ENCODE data around the gene ABCG4.
"Not testable (repeated sequence)": the region's sequence is repeated elsewhere in the genome, so short reads cannot be mapped to it uniquely, and the experiment has no call there.

Gene ABCG4

DNA sequence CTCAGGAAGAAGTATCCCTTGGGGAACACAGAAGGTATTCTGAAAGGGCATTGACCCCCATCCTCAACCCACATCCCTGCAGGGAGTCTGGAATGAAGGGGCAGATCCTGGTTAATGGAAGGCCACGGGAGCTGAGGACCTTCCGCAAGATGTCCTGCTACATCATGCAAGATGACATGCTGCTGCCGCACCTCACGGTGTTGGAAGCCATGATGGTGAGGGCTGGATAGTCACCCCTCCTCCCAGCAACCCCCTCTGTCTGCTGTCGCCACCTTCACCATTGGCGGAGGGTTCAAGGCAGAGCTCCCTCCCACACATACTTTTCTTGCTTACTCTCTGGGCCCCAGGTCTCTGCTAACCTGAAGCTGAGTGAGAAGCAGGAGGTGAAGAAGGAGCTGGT lies 5.3 kb downstream of the ABCG4 start:
- DNase-seq (ENCODE audit: low read depth) = no peak

DNA sequence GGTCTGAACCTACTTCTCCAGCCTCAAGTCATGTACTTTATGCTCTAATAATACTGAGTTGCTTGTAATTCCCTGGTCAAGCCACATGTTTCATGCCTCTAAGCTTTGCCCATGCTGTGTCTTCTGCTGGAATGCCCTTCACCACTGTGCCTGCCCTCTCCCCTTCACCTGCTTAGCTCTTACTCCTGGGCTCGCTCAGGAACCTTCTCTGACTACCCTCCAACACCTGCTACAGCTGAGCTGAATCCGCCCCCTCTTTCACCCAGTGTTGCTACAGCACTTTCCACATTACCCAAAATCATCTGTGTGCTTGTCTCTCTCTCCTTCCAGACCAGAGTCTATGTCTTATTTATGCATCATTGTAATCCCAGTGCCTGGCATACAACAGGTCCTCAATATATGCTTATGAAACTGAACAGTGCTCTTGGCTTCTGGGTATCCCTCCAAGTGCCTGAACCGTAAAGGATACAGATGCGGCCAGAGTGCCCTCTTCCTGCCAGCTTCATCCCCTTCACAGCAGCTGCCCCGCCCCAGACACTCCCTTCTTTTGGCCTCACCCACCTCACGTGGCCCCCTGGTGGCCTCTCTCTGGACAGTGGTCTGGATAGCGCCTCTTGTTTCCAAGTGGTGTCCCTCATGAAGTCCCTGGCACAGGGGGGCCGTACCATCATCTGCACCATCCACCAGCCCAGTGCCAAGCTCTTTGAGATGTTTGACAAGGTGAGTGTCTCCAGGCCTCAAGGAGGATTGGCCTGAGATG lies 7.1 kb downstream of the ABCG4 start:
- no peak for DNase-seq (ENCODE audit: low read depth)

DNA sequence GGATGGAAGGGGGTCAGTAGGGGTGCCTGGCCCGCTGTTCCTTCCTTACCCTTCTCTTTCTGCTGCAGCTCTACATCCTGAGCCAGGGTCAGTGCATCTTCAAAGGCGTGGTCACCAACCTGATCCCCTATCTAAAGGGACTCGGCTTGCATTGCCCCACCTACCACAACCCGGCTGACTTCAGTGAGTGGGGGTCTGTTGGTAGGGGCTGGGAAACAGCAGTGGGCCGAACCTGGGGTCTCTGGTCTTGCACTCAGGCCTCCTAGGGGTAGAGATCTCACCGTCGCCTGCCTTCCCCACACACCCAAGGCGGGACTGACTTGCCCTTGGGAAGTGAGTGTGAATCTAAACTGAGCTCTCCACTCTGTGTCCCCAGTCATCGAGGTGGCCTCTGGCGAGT lies 7.6 kb downstream of the ABCG4 start:
- DNase-seq (ENCODE audit: low read depth) = no peak

DNA sequence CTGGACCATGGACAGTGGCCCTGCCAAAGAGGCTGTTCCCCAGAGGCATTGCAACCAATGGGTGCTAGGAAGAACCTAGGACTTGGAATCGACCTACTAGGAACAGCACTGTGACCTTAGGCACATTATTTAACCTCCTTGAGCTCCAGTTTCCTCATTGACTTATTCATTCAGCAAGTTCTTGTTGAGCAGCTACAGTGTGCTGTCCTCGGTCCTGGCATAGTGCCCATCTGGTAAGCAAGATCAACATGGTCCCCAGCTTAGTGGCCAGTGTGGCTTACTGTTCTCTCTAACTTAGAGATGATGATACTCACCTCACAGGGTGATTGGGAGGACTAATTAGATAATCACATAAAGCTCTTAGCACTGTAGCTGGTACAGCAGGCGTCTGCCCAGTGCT lies 8.2 kb downstream of the ABCG4 start:
- no peak for DNase-seq (ENCODE audit: low read depth)

DNA sequence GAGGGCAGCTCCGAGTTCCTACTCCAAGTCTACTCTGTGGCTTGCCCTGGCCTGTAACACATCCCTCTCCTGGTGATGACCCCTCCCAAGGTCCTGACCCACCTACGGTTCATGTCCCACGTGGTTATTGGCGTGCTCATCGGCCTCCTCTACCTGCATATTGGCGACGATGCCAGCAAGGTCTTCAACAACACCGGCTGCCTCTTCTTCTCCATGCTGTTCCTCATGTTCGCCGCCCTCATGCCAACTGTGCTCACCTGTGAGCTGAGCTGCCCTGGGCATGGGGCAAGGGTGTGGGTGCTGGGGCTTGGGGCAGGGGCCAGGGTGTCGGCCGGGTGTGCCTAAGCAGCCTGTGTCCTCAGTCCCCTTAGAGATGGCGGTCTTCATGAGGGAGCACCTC lies 9.6 kb downstream of the ABCG4 start:
- DNase-seq (ENCODE audit: low read depth) = no peak

DNA sequence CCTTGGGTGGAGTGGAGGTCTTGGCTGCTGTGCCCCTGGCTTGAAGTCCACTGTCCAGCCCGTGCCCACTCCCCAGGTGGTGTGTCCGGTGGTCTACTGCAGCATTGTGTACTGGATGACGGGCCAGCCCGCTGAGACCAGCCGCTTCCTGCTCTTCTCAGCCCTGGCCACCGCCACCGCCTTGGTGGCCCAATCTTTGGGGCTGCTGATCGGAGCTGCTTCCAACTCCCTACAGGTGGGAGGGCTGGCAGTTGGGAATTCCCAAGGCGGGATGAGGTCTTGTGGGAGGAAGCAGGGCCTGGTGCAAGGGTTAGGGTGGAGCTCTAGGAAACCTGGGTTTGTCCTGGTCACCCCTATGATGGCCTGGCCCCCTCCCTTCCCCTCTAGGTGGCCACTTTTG lies 11.3 kb downstream of the ABCG4 start:
- no peak for DNase-seq (ENCODE audit: low read depth)

DNA sequence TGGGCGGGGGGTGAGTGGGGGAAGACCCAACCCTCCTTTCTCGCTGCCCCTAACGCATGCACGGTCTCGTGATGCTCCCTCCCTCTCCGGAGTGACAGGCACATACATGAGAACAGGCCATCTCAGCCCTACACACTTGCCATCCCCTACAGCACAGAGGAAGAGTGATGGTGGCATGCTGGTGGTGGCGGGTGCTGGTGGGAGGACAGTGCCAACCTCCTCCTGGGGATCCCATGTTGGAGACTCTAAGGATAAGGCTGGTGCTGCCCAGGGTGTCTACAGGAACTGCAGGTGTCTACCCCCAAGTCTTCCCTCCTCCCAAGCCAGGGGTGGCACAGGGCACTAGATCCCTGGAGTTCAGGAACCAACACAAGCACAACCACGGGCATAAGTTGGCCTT lies 13.0 kb downstream of the ABCG4 start:
- DNase-seq (ENCODE audit: low read depth) = no peak

DNA sequence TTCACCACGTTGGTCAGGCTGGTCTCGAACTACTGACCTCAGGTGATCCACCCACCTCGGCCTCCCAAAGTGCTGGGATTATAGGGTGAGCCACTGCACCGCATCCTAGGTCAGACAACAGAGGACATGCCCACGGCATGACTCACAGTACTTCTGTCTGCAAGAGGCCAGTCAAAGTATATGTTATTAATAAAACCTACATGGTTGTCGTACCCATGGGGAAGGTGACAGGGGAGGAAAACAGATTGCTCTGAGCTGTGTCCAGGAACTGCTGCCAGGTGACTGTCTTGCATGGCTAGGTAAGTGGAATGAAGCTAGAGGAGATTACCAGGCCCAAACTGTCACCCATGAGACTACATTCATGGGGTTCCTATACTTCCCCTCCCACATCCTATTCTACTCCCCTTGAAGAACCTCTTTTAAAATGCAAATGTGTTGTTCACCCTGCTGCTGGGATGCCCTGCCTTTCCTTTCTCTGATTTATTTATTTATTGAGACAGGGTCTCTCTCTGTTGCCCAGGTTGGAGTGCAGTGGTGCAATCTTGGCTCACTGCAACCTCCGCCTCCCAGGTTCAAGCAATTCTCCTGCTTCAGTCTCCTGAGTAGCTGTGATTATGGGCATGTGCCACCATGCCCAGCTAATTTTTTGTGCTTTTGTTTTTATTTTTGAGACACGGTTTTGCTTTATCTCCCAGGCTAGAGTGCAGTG lies 17.7 kb downstream of the ABCG4 start:
- DNase-seq (ENCODE audit: low read depth) = peak; percentile 76

DNA sequence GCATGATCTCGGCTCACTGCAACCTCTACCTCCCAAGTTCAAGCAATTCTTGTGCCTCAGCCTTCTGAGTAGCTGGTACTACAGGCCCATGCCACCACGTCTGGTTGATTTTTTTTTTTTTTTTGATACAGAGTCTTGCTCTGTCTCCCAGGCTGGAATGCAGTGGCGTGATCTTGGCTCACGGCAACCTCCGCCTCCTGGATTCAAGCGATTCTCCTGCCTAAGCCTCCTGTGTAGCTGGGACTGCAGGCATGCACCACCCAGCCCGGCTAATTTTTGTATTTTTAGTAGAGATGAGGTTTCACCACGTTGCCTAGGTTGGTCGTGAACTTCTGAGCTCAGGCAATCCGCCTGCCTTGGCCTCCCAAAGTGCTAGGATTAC lies 18.2 kb downstream of the ABCG4 start:
- DNase-seq (ENCODE audit: low read depth) = not testable (repeated sequence)

DNA sequence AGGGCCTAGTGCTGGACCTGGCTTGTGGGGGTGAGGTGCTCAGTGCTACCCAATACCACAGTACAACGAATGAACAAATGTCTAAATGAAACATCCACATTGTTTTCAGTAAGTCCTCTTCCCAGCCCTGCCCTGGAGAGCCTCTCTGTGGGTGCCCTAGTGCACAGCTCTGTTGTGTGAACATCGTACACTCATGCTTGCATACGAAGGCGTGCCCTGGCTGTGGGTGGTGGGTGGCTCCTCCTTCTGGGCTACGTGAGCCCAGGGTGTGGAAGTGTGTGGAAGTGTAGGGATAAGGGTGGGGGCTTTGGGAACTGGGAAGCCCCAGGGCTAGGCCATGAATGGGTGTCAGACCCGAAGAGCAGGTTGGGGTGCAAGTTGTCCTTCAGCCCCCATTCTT lies 19.1 kb downstream of the ABCG4 start:
- no peak for DNase-seq (ENCODE audit: low read depth)

DNA sequence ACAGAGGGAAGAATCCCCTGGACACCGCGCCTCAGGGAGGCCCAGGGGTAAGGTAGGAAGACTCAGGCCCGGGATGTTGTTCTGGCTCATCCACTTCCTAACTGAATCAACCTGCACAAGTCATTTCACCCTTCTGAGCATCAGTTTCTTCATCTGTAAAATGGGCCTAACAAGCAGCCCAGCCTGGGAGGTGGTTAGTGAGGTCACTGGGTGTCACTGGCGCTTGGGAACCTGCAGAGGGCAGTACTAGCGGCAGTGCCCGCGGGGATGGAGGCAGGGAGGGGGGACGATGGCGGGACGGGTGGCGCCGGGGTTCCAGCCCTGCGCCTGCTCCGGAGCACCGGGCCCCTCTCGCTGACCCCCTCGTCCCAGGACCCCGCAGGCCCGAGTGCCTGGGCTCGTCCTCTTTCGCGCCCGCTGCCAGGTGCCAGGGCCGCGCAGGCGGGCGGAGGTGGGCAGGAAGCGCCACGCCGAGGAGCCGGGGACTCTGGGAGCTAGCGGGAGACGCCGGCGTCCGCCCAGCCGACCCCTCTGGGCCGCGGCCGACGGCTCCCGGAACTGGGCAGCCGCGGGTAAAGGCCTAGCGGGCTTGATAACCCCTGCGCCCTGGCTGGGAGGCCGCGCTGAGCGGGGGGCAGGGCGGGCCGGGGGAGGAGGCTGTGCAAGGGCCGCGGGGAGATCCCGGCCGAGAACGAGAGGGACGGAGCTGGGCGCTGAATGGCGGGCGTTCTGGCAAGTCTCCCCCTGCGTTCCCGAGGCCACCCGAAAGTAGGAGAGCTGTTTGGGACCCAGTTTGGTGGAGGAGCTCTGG lies 19.8 kb downstream of the ABCG4 start, which contains the start of gene NLRX1:
Gene NLRX1 (plus strand): TSS at position 255 of the 811 bp plus-strand sequence. CDS start 2,679 bp downstream, outside the sequence.
- peak; percentile 81 for DNase-seq (ENCODE audit: low read depth)

DNA sequence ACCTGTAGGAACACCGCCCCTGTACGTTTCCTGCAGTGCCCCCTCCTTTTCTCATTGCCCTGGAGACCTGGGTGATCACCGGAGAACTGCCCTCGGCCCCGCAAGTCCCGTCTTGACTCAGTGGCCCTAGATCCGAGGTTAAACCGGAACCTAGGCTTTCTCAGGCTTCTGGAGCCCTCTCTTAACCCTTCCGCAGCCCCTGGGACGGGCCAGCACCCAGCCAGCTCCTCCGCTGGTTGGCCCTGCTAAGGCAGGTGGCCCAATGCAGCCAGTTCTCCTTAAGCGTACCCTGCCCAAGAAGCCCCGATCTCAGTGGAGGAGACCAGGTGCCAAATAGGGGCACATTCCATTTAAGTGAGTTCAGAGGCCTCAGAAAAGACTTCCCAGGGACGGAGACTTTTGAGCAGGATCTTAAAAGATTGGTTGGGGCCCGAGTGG lies 20.4 kb downstream of the ABCG4 start:
- no peak for DNase-seq (ENCODE audit: low read depth)

DNA sequence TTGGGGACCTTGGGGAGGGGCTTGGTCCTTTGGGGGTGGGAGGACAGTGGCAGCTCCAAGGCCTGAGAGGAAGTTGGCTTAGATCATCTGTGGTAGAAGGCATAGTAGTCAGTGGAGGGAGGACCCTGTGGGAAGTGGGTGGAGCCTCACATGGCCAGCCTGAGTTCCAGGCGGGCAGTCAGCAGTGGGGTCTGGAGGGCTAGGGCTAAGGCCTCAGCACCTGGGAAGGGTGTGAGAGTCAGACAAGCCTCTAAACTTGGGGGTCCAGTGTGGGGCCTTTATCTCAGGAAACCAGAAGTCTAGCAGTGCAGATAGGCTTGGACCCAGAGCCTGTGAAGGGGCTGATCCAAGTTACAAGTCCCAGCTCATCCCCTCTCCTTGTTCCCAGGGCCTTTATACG lies 23.7 kb downstream of the ABCG4 start:
- DNase-seq (ENCODE audit: low read depth) = no peak

DNA sequence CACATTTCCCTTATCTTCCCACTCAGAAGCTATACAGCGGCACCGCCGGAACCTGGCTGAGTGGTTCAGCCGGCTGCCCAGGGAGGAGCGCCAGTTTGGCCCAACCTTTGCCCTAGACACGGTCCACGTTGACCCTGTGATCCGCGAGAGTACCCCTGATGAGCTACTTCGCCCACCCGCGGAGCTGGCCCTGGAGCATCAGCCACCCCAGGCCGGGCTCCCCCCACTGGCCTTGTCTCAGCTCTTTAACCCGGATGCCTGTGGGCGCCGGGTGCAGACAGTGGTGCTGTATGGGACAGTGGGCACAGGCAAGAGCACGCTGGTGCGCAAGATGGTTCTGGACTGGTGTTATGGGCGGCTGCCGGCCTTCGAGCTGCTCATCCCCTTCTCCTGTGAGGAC lies 24.6 kb downstream of the ABCG4 start:
- DNase-seq (ENCODE audit: low read depth) = no peak

DNA sequence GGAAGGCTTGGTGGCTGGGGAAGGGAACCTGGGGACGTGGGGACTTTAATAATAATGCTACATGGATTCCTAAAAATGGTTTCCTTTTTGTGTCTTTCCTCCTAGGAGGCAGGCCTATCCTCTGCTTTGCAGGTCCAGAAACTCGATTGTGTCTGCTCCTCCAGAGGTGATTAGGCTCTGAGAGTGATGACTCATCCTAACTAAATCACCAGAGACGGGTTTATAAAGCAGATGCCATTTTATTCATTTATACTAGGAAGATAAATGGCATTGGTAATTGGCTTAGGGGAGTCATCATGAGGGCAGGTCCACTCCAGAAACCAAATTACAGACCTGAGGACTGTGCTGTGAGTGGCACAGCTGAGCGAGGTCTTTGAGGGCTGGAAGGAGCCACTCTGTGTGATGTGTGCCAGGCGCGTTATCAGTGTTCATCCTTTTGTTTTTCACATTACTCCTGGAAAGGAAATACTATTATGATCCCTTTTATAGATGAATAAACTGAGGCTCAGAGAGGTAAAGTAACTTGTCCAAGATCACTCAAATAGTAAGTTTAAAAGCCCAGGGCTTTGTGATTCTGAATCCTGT lies 26.7 kb downstream of the ABCG4 start:
- DNase-seq (ENCODE audit: low read depth) = peak; percentile 39

DNA sequence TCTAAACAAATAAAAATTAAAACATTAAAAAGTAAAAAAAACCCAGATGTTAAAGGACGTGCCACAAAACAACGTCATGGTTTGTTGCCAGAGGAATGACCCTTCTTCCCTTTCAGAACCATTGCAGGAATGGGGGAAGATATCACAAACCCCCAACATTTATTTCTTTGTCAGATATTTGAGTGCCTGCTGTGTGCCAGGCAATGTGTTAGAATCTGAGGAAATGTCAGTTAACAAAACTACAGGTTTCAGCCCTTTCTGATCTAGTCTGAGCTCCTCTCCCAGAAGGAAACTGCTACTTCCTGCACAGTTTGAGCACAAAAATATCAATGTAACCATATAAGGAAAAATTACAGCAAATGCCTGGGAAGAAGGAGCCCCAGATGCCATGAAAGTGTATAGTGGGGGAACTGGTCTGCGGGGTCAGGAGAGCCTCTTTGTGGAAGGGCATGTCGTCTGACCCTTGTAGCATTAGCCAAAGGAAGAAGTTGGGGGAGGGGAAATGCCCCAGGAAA lies 29.4 kb downstream of the ABCG4 start:
- DNase-seq (ENCODE audit: low read depth) = no peak

DNA sequence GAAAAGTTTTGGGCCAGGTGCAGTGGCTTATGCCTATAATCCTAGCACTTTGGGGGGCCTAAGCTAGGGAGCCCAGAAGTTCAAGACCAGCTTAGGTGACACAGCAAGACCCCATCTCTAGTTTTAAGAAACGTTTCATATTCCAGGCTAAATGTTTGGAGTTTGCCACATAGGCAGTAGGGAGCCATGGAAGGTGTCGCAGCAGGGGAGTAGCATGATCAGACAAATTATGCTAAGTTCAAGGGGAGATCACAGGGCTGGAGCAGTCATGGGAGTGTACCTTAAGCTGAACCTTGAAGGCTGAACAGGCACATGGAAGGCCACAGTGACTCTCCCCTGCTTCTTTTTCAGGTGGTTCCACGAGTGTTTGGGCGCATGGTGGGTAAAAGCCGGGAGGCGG lies 30.5 kb downstream of the ABCG4 start:
- DNase-seq (ENCODE audit: low read depth) = no peak

DNA sequence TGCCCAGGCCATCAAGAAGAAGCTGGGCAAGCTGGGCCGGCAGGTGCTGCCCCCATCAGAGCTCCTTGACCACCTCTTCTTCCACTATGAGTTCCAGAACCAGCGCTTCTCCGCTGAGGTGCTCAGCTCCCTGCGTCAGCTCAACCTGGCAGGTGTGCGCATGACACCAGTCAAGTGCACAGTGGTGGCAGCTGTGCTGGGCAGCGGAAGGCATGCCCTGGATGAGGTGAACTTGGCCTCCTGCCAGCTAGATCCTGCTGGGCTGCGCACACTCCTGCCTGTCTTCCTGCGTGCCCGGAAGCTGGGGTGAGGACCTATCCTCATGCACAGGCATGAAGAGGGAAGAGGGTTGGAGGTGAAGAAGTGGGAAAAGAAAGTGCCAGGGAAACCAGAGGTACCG lies 31.1 kb downstream of the ABCG4 start:
- no peak for DNase-seq (ENCODE audit: low read depth)

DNA sequence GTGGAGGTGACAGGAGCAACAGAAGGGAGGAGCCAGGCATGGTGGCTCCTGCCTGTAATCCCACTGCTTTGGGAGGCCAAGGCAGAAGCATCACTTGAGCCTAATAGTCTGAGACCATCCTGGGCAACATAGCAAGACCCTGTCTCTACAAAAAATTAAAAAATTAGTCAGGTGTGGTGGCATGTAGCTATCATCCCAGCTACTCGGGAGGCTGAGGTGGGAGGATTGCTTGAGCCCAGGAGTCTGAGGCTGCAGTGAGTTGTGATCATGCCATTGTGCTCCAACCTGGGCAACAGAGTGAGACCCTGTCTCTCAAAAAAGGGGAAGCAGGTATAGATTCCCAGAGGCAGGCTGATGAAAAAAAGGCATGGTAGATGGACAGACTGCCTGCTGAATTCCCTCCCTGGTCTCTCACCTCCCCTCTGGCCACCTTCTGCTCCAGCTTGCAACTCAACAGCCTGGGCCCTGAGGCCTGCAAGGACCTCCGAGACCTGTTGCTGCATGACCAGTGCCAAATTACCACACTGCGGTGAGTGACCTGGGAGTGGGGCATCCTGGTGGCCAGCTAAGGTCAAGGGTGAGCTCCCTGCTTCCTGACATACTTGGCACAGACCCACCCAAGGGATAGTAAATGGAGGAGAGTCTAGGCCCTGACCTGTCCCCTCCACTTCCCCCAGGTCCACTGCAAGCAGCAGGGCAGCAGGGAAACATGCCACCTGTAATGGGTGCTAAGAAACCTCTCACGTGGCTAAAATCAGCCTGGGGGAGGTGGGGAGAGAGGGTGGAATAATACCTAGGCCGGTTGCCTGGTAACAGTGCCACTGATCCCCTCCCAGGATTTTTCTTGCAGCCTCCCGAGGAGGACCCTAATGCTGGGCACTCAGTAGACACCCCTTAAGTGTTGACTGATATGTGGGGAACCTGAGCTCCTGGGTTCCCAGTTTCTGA lies 32.2 kb downstream of the ABCG4 start:
- DNase-seq (ENCODE audit: low read depth) = no peak

DNA sequence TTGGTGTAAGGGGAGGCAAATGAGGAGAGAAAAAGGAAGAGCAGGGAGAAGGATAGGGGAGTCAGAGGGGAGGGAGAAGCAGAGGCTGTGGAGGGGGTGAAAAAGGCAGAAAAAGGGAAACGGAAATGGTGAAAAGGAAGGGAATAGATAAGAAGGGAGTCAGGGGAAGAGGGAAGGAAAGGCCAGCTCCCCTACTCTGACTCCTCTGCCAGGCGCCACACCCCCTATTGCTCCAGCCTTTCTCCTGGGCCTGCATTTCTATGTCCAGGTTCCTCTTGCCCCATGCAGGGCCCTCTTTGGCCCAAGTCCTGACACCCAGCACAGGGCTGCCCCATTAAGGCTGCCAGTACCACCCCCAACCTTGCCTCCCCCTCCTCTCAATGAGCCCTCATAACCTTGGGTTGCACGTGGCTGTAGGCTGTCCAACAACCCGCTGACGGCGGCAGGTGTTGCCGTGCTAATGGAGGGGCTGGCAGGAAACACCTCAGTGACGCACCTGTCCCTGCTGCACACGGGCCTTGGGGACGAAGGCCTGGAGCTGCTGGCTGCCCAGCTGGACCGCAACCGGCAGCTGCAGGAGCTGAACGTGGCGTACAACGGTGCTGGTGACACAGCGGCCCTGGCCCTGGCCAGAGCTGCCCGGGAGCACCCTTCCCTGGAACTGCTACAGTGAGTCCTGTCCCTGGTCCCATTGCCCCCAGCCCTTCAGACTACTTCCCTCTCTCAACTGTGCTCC lies 33.0 kb downstream of the ABCG4 start:
- DNase-seq (ENCODE audit: low read depth) = no peak
